OCI-LY3 (cell line): ENCODE measurements around the gene USP34.

Source experiments
- H2AFZ ChIP-seq: fragments of 200-600, 300-600 bp; shearing (Covaris generic); 2 replicates; pipeline ENCODE4 v1.6.0; 2014; ENCODE audit warnings: antibody characterized with exemption, low read depth, low read length
- H3K27ac ChIP-seq: fragments of 200-600, 300-600 bp; sonication (generic); 2 replicates; pipeline ENCODE4 v1.5.1; 2014; ENCODE audit warnings: mild to moderate bottlenecking, low read length, moderate library complexity, mixed read lengths
- H3K27me3 ChIP-seq: fragments of 200-600, 300-600 bp; sonication (generic); 2 replicates; pipeline ENCODE4 v1.6.1; 2014; ENCODE audit warnings: low read depth, low read length, mixed read lengths
- H3K36me3 ChIP-seq: fragments of 200-600, 300-600 bp; sonication (generic); replicated peaks from 2 replicates; pipeline ENCODE3; 2014; ENCODE audit warnings: low read depth, low read length, mixed read lengths
- H3K4me1 ChIP-seq: fragments of 300-600, 200-600 bp; sonication (generic); 2 replicates; pipeline ENCODE4 v1.6.1; 2014; ENCODE audit warnings: low read length, mixed read lengths
- H3K4me2 ChIP-seq: fragments of 200-600, 300-600 bp; sonication (generic); 2 replicates; pipeline ENCODE4 v1.6.1; 2014; ENCODE audit warnings: low read length, mixed read lengths
- H3K4me3 ChIP-seq: fragments of 300-600, 200-600 bp; sonication (generic); 2 replicates; pipeline ENCODE4 v1.5.1; 2014; ENCODE audit warnings: antibody characterized with exemption, mild to moderate bottlenecking, low read length, moderate library complexity
- H3K79me2 ChIP-seq: fragments of 300-600, 200-600 bp; shearing (Covaris generic); 2 replicates; pipeline ENCODE4 v1.6.1; 2014; ENCODE audit warnings: mild to moderate bottlenecking, low read length, mixed read lengths
- H3K9ac ChIP-seq: fragments of 300-600, 200-600 bp; shearing (Covaris generic); 2 replicates; pipeline ENCODE4 v1.6.0; 2014; ENCODE audit warnings: mild to moderate bottlenecking, low read length, moderate library complexity
- H3K9me3 ChIP-seq: fragments of 200-600, 300-600 bp; shearing (Covaris generic); 2 replicates; pipeline ENCODE4 v1.6.1; 2014; ENCODE audit warnings: low read length, mixed read lengths; ENCODE audit not compliant: insufficient read depth
- H4K20me1 ChIP-seq: fragments of 200-600, 300-600 bp; sonication (generic); 2 replicates; pipeline ENCODE4 v1.6.1; 2016; ENCODE audit warnings: low read length, mixed read lengths; ENCODE audit not compliant: insufficient read depth
- EZH2phosphoT487 ChIP-seq: fragments of 200-600 bp; shearing (Covaris generic); IDR thresholded peaks from 2 replicates; pipeline ENCODE4 v1.6.1; 2018; ENCODE audit warnings: antibody characterized with exemption, mixed run types, low read depth
- TF ChIP-seq, protein P1 (sequence below): fragments of 200-600, 300-600 bp; sonication (generic); IDR thresholded peaks from 2 replicates; pipeline ENCODE4 v1.5.1; 2014; ENCODE audit warnings: antibody characterized with exemption, low read length, low read depth

The USP34 gene

DNA sequence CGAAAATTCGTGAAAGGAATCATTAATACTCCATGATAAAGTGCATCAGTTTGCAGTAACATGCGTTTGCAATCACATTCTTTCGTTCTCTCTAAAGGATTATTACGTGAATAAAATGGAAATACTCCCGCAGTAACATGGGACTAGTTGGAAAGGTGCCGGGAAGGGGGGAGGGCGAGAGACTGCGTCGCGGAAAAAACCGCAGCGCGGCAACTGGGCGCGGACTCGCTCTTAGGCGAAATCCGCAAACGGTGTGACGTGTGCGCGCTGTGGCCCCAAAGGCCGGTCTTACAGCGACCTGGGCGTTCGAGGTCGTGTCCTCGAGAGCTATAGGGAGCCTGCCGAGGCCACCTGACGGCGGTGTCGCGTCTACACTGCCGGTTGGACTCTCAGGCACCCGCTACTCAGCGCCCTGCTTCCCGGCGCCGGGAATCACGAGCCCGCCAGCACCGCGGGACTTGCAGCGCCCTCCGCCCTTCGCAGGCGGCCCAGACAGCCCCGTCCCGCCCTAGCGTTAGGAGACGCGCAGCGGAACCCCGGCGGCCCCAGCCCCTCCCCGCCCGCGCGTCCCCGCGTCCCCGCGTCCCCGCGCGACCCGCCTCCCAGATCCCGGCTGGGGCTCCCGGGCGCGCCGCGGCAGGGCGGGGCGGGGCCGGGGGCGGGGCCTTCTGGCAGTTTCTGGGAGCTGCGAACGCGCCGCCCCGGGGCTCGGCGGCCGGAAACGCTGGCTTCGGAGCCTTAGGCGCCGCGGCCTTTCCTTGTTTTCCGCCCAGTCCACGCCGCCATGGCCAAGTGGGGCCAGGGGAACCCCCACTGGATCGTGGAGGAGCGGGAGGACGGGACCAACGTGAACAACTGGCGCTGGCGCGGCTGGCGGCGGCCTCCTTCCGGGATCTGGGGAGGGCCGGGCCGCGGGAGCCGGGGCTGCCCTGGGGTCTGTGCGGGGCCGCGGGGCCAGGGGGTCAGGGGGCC is 293.8 kb downstream of the USP34 start:
- Histone ChIP-seq H3K79me2 (peaks cover 23% of the 10 kb centered on the region), H3K9ac (peak overlapping the region; percentile 93), H3K9me3 (no peaks in the 10 kb centered on the region), H3K4me2 (peak overlapping the region; percentile 98), H3K4me1 (peaks cover 22% of the 10 kb centered on the region), H2AFZ (peak overlapping the region; percentile 93), H3K36me3 (peaks cover 21% of the 10 kb centered on the region), H4K20me1 (no peaks in the 10 kb centered on the region), H3K27me3 (no peaks in the 10 kb centered on the region), H3K4me3 (peak overlapping the region; percentile 83), H3K27ac (peak overlapping the region; percentile 65)
- TF ChIP-seq EZH2phosphoT487, result no peak
- TF ChIP-seq, protein P1, sequence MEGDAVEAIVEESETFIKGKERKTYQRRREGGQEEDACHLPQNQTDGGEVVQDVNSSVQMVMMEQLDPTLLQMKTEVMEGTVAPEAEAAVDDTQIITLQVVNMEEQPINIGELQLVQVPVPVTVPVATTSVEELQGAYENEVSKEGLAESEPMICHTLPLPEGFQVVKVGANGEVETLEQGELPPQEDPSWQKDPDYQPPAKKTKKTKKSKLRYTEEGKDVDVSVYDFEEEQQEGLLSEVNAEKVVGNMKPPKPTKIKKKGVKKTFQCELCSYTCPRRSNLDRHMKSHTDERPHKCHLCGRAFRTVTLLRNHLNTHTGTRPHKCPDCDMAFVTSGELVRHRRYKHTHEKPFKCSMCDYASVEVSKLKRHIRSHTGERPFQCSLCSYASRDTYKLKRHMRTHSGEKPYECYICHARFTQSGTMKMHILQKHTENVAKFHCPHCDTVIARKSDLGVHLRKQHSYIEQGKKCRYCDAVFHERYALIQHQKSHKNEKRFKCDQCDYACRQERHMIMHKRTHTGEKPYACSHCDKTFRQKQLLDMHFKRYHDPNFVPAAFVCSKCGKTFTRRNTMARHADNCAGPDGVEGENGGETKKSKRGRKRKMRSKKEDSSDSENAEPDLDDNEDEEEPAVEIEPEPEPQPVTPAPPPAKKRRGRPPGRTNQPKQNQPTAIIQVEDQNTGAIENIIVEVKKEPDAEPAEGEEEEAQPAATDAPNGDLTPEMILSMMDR, result no peak; the same call in 1 of the 2 replicates

DNA sequence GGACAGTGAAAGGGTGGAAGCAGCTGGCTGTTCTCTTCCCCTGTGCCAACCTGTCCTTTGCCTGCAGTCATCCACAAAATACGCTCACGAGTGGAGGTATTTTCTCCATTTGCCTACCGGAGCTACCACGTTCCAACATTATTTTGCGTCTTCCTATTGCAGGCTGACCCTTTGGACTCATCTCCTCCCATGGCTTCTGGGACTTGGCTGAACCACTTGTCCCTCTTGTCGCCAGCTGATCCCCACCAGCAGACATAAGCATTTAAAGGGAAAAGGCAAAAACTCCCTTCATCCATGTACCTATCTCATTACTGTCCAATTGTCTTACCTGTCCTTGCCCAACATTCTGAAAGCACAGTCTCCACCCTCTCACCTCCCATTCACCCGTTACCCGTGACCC is 295.9 kb downstream of the USP34 start:
- no peak for TF ChIP-seq EZH2phosphoT487
- Histone ChIP-seq H3K27ac (no peak overlapping the region), H3K4me2 (no peak overlapping the region), H3K36me3 (peaks cover 8% of the 10 kb centered on the region), H3K27me3 (no peaks in the 10 kb centered on the region), H2AFZ (no peak overlapping the region), H3K4me1 (peaks cover 22% of the 10 kb centered on the region), H3K4me3 (no peak overlapping the region), H3K9ac (no peak overlapping the region), H4K20me1 (no peaks in the 10 kb centered on the region), H3K9me3 (no peaks in the 10 kb centered on the region), H3K79me2 (peaks cover 21% of the 10 kb centered on the region)

DNA sequence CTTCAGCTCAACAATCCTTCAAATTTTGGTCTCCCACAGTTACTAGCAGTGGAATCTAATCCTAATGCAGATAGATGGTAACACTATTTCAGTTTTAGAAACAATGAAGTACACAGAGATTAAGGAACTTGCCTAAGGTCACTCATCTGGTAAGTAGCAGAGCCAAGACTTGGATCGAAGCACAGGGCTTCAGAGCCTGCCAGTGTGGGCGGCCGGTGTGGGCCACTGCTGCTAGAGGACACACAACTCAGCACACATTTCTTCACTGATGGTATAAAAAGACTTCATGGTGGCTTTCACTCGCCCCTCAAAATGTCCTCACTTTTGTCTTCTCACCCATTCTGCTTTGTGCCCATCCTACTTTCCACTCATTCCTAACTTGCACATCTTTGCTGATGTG is 297.8 kb downstream of the USP34 start:
- peaks cover 8% of the 10 kb centered on the region for H3K79me2 ChIP-seq
- peaks cover 5% of the 10 kb centered on the region for H3K4me1 ChIP-seq
- TF ChIP-seq EZH2phosphoT487, result no peak
- TF ChIP-seq, protein P1, result no peak
- no peak overlapping the region for H3K27ac ChIP-seq
- H3K27me3 ChIP-seq, result no peaks in the 10 kb centered on the region
- H3K9ac ChIP-seq, result no peak overlapping the region
- no peaks in the 10 kb centered on the region for H3K9me3 ChIP-seq
- H3K4me3 ChIP-seq, result no peak overlapping the region
- H4K20me1 ChIP-seq, result no peaks in the 10 kb centered on the region
- H2AFZ ChIP-seq, result no peak overlapping the region
- no peak overlapping the region for H3K4me2 ChIP-seq
- H3K36me3 ChIP-seq, result no peaks in the 10 kb centered on the region

DNA sequence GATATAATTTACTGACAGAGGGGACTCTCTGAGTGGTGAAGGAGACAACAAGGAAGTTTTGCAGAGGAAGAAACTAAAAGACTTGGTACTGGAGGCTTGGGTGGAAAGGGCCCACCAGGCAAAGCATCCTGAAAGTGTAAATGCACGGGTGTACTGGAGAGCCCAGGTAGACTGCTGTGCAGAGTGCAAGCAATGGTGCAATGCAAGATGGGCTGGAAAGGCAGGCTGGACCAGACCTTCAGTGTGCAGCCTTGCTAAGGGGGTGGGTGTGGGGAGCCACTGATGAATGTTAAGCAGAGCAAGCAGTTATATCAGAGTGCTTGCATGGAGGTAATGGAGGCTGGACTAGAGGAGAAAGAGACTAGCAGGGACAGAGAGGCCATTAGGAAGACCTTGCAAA is 298.2 kb downstream of the USP34 start:
- Histone ChIP-seq H3K4me2 (no peak overlapping the region), H3K27me3 (no peaks in the 10 kb centered on the region), H3K4me1 (peaks cover 4% of the 10 kb centered on the region; the same call in 1 of the 2 replicates), H3K4me3 (no peak overlapping the region), H3K9me3 (no peaks in the 10 kb centered on the region), H3K27ac (no peak overlapping the region), H3K36me3 (no peaks in the 10 kb centered on the region), H2AFZ (no peak overlapping the region), H4K20me1 (no peaks in the 10 kb centered on the region), H3K79me2 (peaks cover 3% of the 10 kb centered on the region), H3K9ac (no peak overlapping the region)
- TF ChIP-seq, protein P1, result no peak
- no peak for TF ChIP-seq EZH2phosphoT487
